IMR-90 (cell line): Measurements from ENCODE around the gene RET. TPM values are rescaled to one million over a fixed set of nuclear protein-coding genes. Genes with fewer than 3 reads are reported as not detected.

Experiments used
- ATAC-seq: fragments of 200-7000 bp; cut with Tn5 transposase; 2 replicates; pipeline ENCODE4 v1.9.1; 2020; ENCODE audit warnings: low read depth, mild to moderate bottlenecking, moderate library complexity
- BruUV-seq: library from RNA; stranded (reverse); fragments of 400-500 nt; replicated peaks from 2 replicates; lab custom pipeline; 2021; lab: Mats Ljungman, UMichigan
- CTCF ChIA-PET: fragments of 300-600 bp; formaldehyde crosslinking; extraction: SDS; loops from one replicate; lab custom pipeline; 2021; ENCODE audit warnings: antibody characterized with exemption; lab: Yijun Ruan, JAX
- POLR2A ChIA-PET: fragments of 300-600 bp; sonication (Branson Sonifier 250); formaldehyde crosslinking; loops from one replicate; lab custom pipeline; 2022; ENCODE audit warnings: antibody characterized with exemption; ENCODE audit not compliant: unreplicated experiment; lab: Charles Lee
- DNase-seq: peaks from one replicate; pipeline ENCODE4 v3.0.0; 2013
- H2AFZ ChIP-seq: replicated peaks from 2 replicates; pipeline ENCODE3; 2013; ENCODE audit warnings: low read length, mild to moderate bottlenecking; ENCODE audit not compliant: poor library complexity
- H2AK5ac ChIP-seq: 2 replicates; pipeline ENCODE4 v1.6.1; 2013; ENCODE audit warnings: low read depth, low read length, inconsistent platforms
- H2AK9ac ChIP-seq: replicated peaks from 2 replicates; pipeline ENCODE3; 2013; ENCODE audit warnings: mild to moderate bottlenecking, low read depth, low read length, moderate library complexity; ENCODE audit not compliant: poor library complexity
- H2BK120ac ChIP-seq: 2 replicates; pipeline ENCODE4 v1.6.1; 2013; ENCODE audit warnings: low read depth, low read length, inconsistent platforms
- H2BK15ac ChIP-seq: 3 replicates; pipeline ENCODE4 v1.6.1; 2013; ENCODE audit warnings: low read depth, low read length, inconsistent platforms
- H2BK20ac ChIP-seq: 2 replicates; pipeline ENCODE4 v1.6.1; 2013; ENCODE audit warnings: low read depth, mild to moderate bottlenecking, inconsistent platforms, low read length, moderate library complexity
- H2BK5ac ChIP-seq: 2 replicates; pipeline ENCODE4 v1.6.1; 2013; ENCODE audit warnings: mild to moderate bottlenecking, low read depth, low read length, inconsistent platforms; ENCODE audit not compliant: poor library complexity, severe bottlenecking
- H3K14ac ChIP-seq: replicated peaks from 2 replicates; pipeline ENCODE4 v1.6.1; 2013; ENCODE audit warnings: low read depth, low read length, inconsistent platforms
- H3K18ac ChIP-seq: 2 replicates; pipeline ENCODE4 v1.6.1; 2013; ENCODE audit warnings: low read depth, low read length, control low read depth
- H3K23ac ChIP-seq: 2 replicates; pipeline ENCODE4 v1.6.1; 2013; ENCODE audit warnings: low read depth, low read length, inconsistent platforms
- H3K27ac ChIP-seq: 2 replicates; pipeline ENCODE4 v1.5.1; 2013; ENCODE audit warnings: mild to moderate bottlenecking, control low read depth, low read length; ENCODE audit not compliant: insufficient read depth
- H3K27me3 ChIP-seq: 2 replicates; pipeline ENCODE4 v1.6.1; 2013; ENCODE audit warnings: low read length; ENCODE audit not compliant: control insufficient read depth, insufficient read depth
- H3K36me3 ChIP-seq: 2 replicates; pipeline ENCODE4 v1.6.1; 2013; ENCODE audit warnings: low read length, mixed read lengths; ENCODE audit not compliant: control insufficient read depth, insufficient read depth
- H3K4ac ChIP-seq: 2 replicates; pipeline ENCODE4 v1.6.1; 2013; ENCODE audit warnings: low read depth, low read length, inconsistent platforms
- H3K4me1 ChIP-seq: 2 replicates; pipeline ENCODE4 v1.6.1; 2013; ENCODE audit warnings: low read length, mixed read lengths; ENCODE audit not compliant: control insufficient read depth, insufficient read depth
- H3K4me2 ChIP-seq: 2 replicates; pipeline ENCODE4 v1.6.1; 2013; ENCODE audit warnings: low read depth, mild to moderate bottlenecking, control low read depth, low read length, moderate library complexity
- H3K4me3 ChIP-seq: 2 replicates; pipeline ENCODE4 v1.5.1; 2013; ENCODE audit warnings: low read depth, mild to moderate bottlenecking, control low read depth, low read length, moderate library complexity; ENCODE audit not compliant: insufficient read depth
- H3K56ac ChIP-seq: 2 replicates; pipeline ENCODE4 v1.6.1; 2013; ENCODE audit warnings: low read length, inconsistent platforms; ENCODE audit not compliant: insufficient read depth; ENCODE audit errors: extremely low read depth
- H3K79me1 ChIP-seq, 2 experiments: 2 replicates each; pipeline ENCODE4 v1.6.1; 2013; ENCODE audit warnings: low read length in 2 of 2, inconsistent platforms in 1 of 2, low read depth in 1 of 2
- H3K9ac ChIP-seq: 2 replicates; pipeline ENCODE4 v1.6.1; 2013; ENCODE audit warnings: low read depth, low read length, control low read depth
- H3K9me1 ChIP-seq: 2 replicates; pipeline ENCODE4 v1.6.1; 2013; ENCODE audit warnings: low read length, inconsistent platforms; ENCODE audit not compliant: insufficient read depth
- H3K9me3 ChIP-seq: 2 replicates; pipeline ENCODE4 v1.6.1; 2013; ENCODE audit warnings: low read length; ENCODE audit not compliant: control insufficient read depth, insufficient read depth
- H4K20me1 ChIP-seq: 2 replicates; pipeline ENCODE4 v1.6.1; 2013; ENCODE audit warnings: low read length, inconsistent platforms; ENCODE audit not compliant: insufficient read depth
- H4K5ac ChIP-seq: 2 replicates; pipeline ENCODE4 v1.6.1; 2013; ENCODE audit warnings: mild to moderate bottlenecking, low read depth, low read length, control low read depth
- H4K8ac ChIP-seq, 2 experiments: 2 replicates each; pipeline ENCODE4 v1.6.1; 2013; ENCODE audit warnings: low read depth in 2 of 2, low read length in 2 of 2, control low read depth in 1 of 2, inconsistent platforms in 1 of 2
- H4K91ac ChIP-seq: 2 replicates; pipeline ENCODE4 v1.6.1; 2013; ENCODE audit warnings: low read depth, low read length, inconsistent platforms; ENCODE audit not compliant: insufficient read depth
- BHLHE40 ChIP-seq: fragments of 150-350 bp; IDR thresholded peaks from 2 replicates; pipeline ENCODE4 v1.6.1; 2016; ENCODE audit warnings: mild to moderate bottlenecking, low read depth, low read length
- CEBPB ChIP-seq: IDR thresholded peaks from 2 replicates; pipeline ENCODE4 v1.6.1; 2012; ENCODE audit warnings: low read depth, low read length, improper control_type of control experiment
- FOS ChIP-seq: fragments of 150-350 bp; IDR thresholded peaks from 2 replicates; pipeline ENCODE4 v1.6.1; 2016; ENCODE audit warnings: low read depth, low read length
- MAZ ChIP-seq: IDR thresholded peaks from 2 replicates; pipeline ENCODE4 v1.6.1; 2012; ENCODE audit warnings: low read depth, mild to moderate bottlenecking, low read length, improper control_type of control experiment, moderate library complexity, borderline replicate concordance
- MXI1 ChIP-seq: IDR thresholded peaks from 2 replicates; pipeline ENCODE4 v1.6.1; 2012; ENCODE audit warnings: low read depth, mild to moderate bottlenecking, low read length, moderate library complexity, borderline replicate concordance
- POLR2A ChIP-seq: IDR thresholded peaks from 2 replicates; pipeline ENCODE4 v1.6.1; 2012; ENCODE audit warnings: mild to moderate bottlenecking, low read depth, low read length
- RAD21 ChIP-seq: IDR thresholded peaks from 2 replicates; pipeline ENCODE4 v1.6.1; 2012; ENCODE audit warnings: low read length, improper control_type of control experiment
- RFX5 ChIP-seq: IDR thresholded peaks from 2 replicates; pipeline ENCODE4 v1.8.0; 2012; ENCODE audit warnings: low read depth, mild to moderate bottlenecking, low read length, moderate library complexity
- WGBS, 2 experiments: methylation state at CpG; one replicate each; pipeline versions ENCODE4 v1.1.5 to v1.1.7; 2013; ENCODE audit warnings: missing lambda C conversion rate in 2 of 2; ENCODE audit not compliant: insufficient read length in 1 of 2; ENCODE audit errors: extremely low coverage in 2 of 2; 5-methylcytosine and 5-hydroxymethylcytosine counted together
- dilution Hi-C: fragments of 300-500 bp; cut with HindIII; formaldehyde crosslinking; loops from one replicate; pipeline ENCODE4 v1.14.3; 2018; ENCODE audit warnings: low sequenced_read_pairs; ENCODE audit not compliant: unreplicated experiment
- in situ Hi-C: fragments of 300-500 bp; cut with MboI; formaldehyde crosslinking; loops from 3 replicates; pipeline ENCODE4 v1.14.3; 2019; ENCODE audit warnings: low sequenced_read_pairs, inconsistent platforms, mixed read lengths
- intact Hi-C: fragments of 100-400 bp; cut with micrococcal nuclease; formaldehyde crosslinking; loops from 2 replicates; pipeline ENCODE4 v1.10.0; 2022
- polyA plus RNA-seq, 3 experiments: library from polyadenylated mRNA; depleted of rRNA; stranded (reverse); fragments of >200 nt; gene quantifications; 2 replicates each; pipeline ENCODE4 v1.2.3, GENCODE V29; 2012; ENCODE audit warnings: low replicate concordance in 1 of 3
- total RNA-seq: library from RNA; depleted of rRNA; stranded (reverse); fragments of >200 nt; gene quantifications from 2 replicates; pipeline ENCODE4 v1.2.3, GENCODE V29; 2012

The RET gene
- total and polyA plus RNA-seq, 2 of the 4 experiments (the other 2 are of a cell fraction), result 0.10 to 0.18 TPM

DNA sequence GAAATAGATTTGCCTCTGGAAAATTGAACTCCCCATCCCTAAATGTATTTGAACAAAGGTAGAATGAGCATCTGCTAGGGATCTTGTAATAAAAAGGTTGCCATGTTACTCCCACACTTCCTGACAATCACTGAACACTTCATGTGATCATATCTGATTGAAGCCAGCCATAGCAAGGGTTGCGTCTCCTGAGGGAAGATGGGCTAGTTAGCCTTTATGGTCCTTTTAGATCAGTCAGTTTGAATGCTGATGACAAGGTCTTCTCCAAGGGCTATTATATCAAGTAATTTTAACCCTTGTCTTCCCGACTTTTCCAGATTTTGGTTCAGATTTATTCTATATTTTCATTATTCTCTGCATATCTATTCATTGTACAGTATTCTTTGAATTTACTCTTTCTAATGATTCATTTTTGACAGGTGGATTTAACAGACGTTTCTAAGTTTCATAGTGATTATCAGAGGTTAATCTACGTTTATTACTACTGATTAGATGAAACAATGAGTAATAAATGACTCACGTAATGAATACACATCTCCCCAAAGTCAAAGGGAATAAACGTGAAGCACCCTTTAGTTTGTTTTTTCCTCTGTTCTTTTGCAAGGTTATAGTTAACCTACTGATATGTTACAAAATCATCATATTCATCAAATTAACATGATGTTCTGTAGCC is 89.5 kb downstream of the RET start:
- no peak overlapping the region for H3K4me2 ChIP-seq

More for the DNA sequence above, 89.5 kb downstream of the RET start:
- Histone ChIP-seq H2AK5ac (no peak overlapping the region), H2AFZ (no peak overlapping the region), H3K9ac (no peak overlapping the region), H3K79me1 (peaks cover 29 to 32% of the 10 kb centered on the region in 2 experiments), H3K23ac (no peak overlapping the region), H2BK5ac (no peak overlapping the region), H3K27me3 (no peaks in the 10 kb centered on the region), H3K4me3 (no peak overlapping the region), H2BK120ac (no peak overlapping the region), H4K8ac (no peak overlapping the region), H3K18ac (no peak overlapping the region), H4K91ac (no peak overlapping the region), H3K9me1 (peaks cover under 1% of the 10 kb centered on the region), H4K5ac (no peak overlapping the region; the same call in 1 of the 2 replicates), H3K4ac (no peak overlapping the region), H4K20me1 (no peaks in the 10 kb centered on the region), H3K27ac (no peak overlapping the region), H2BK15ac (no peak overlapping the region), H3K4me1 (peaks cover 4% of the 10 kb centered on the region), H2BK20ac (no peak overlapping the region), H3K56ac (no peak overlapping the region), H3K14ac (no peak overlapping the region), H3K36me3 (peaks cover 24% of the 10 kb centered on the region), H2AK9ac (no peak overlapping the region), H3K9me3 (no peaks in the 10 kb centered on the region)
- ATAC-seq (no peak), DNase-seq (peak; percentile 19)
- dilution Hi-C loops (no loop called here), intact Hi-C loops (no loop called here), in situ Hi-C loops (no loop called here)
- WGBS, 2 experiments, result no CpG with 5 or more reads among the region's 6 CpGs
- ChIA-PET POLR2A (no interaction called here), CTCF (no interaction called here)
- TF ChIP-seq RFX5 (no peak), RAD21 (no peak), BHLHE40 (0 out of 2 replicates have a peak, but pooled peaks have one; percentile 14), FOS (no peak), CEBPB (no peak), POLR2A (no peak), MXI1 (no peak), MAZ (no peak)
- no TSS peak for BruUV-seq
